DMS53 treated with DMSO at 0.1 percent for 48 hours (cell line): Measurements from ENCODE around the gene LYRM9.
"Not testable (repeated sequence)": the region's sequence is repeated elsewhere in the genome, so short reads cannot be mapped to it uniquely, and the experiment has no call there.

Experiments
- DNase-seq: peaks from one replicate; lab custom pipeline; 2025; ENCODE audit not compliant: unreplicated experiment; lab: John Stamatoyannopoulos, UW

Gene LYRM9

GRCh38 chr17:27892866-27893769 lies at the start of gene LYRM9:
TSS of gene LYRM9 (minus strand) at chr17:27893365. CDS start at chr17:27882694, 10,671 bp downstream.
- DNase-seq, result peak; percentile 94

GRCh38 chr17:27940503-27941428 lies 47.6 kb upstream of the LYRM9 start:
- DNase-seq, result no peak

- DNase-seq, result no peak
Measured at GRCh38 chr17:27939474-27940465, 46.6 kb upstream of the LYRM9 start.

GRCh38 chr17:27938864-27939263 lies 45.7 kb upstream of the LYRM9 start:
- DNase-seq, result no peak

GRCh38 chr17:27938241-27938640 lies 45.1 kb upstream of the LYRM9 start:
- DNase-seq, result no peak

GRCh38 chr17:27937025-27937546 lies 43.9 kb upstream of the LYRM9 start:
- no peak for DNase-seq

- DNase-seq, result no peak
Measured at GRCh38 chr17:27930000-27930399, 36.8 kb upstream of the LYRM9 start.

- no peak for DNase-seq
Measured at GRCh38 chr17:27928587-27928986, 35.4 kb upstream of the LYRM9 start.

GRCh38 chr17:27927781-27928180 lies 34.6 kb upstream of the LYRM9 start:
- DNase-seq, result no peak

GRCh38 chr17:27921599-27921998 lies 28.4 kb upstream of the LYRM9 start:
- no peak for DNase-seq

GRCh38 chr17:27921077-27921476 lies 27.9 kb upstream of the LYRM9 start:
- no peak for DNase-seq

GRCh38 chr17:27920569-27920968 lies 27.4 kb upstream of the LYRM9 start:
- no peak for DNase-seq

- DNase-seq, result no peak
Measured at GRCh38 chr17:27919079-27919478, 25.9 kb upstream of the LYRM9 start.

GRCh38 chr17:27918498-27918897 lies 25.3 kb upstream of the LYRM9 start:
- DNase-seq, result no peak

- DNase-seq, result no peak
Measured at GRCh38 chr17:27917000-27917399, 23.8 kb upstream of the LYRM9 start.

GRCh38 chr17:27915709-27916108 lies 22.5 kb upstream of the LYRM9 start:
- DNase-seq, result no peak

GRCh38 chr17:27914382-27914781 lies 21.2 kb upstream of the LYRM9 start:
- DNase-seq, result no peak

- DNase-seq, result no peak
Measured at GRCh38 chr17:27912964-27913363, 19.8 kb upstream of the LYRM9 start.

GRCh38 chr17:27912299-27912698 lies 19.1 kb upstream of the LYRM9 start:
- not testable (repeated sequence) for DNase-seq

GRCh38 chr17:27907976-27908558 lies 14.9 kb upstream of the LYRM9 start:
- DNase-seq, result no peak
